Ammon's horn (tissue), 1 donor: Measurements from ENCODE around the gene COA1.
"Not testable (repeated sequence)": the region's sequence is repeated elsewhere in the genome, so short reads cannot be mapped to it uniquely, and the experiment has no call there.

Source experiments
- DNase-seq: peaks from one replicate; pipeline ENCODE4 v3.0.0-alpha.2; 2016; ENCODE audit warnings: low spot score

The COA1 gene

GRCh38 chr7:43758029-43758821 lies 28.9 kb upstream of the COA1 start, which contains the start of gene BLVRA:
Gene BLVRA (plus strand): TSS chr7:43758680. CDS start chr7:43771159, 12,479 bp downstream.
- peak; percentile 43 for DNase-seq

GRCh38 chr7:43757073-43757720 lies 27.9 kb upstream of the COA1 start:
- no peak for DNase-seq

GRCh38 chr7:43756368-43757072 lies 27.2 kb upstream of the COA1 start:
- peak; percentile 32 for DNase-seq

- DNase-seq = no peak
Observed at GRCh38 chr7:43754596-43754995, 25.3 kb upstream of the COA1 start.

- DNase-seq = no peak
Observed at GRCh38 chr7:43753843-43754242, 24.5 kb upstream of the COA1 start.

- no peak for DNase-seq
Observed at GRCh38 chr7:43753271-43753810, 24.0 kb upstream of the COA1 start.

GRCh38 chr7:43752411-43752810 lies 23.1 kb upstream of the COA1 start:
- no peak for DNase-seq

- no peak for DNase-seq
Observed at GRCh38 chr7:43750016-43750887, 20.9 kb upstream of the COA1 start.

GRCh38 chr7:43749383-43749940 lies 20.1 kb upstream of the COA1 start:
- no peak for DNase-seq

GRCh38 chr7:43747328-43748105 lies 18.2 kb upstream of the COA1 start:
- DNase-seq = no peak

GRCh38 chr7:43742692-43743091 lies 13.4 kb upstream of the COA1 start:
- DNase-seq = no peak

- DNase-seq = no peak
Observed at GRCh38 chr7:43737467-43738127, 8.3 kb upstream of the COA1 start.

GRCh38 chr7:43735802-43736603 lies 6.7 kb upstream of the COA1 start:
- DNase-seq = no peak

- DNase-seq = no peak
Observed at GRCh38 chr7:43735403-43735801, 6.1 kb upstream of the COA1 start.

- not testable (repeated sequence) for DNase-seq
Observed at GRCh38 chr7:43734575-43735332, 5.4 kb upstream of the COA1 start.

GRCh38 chr7:43731494-43731893 lies 2.2 kb upstream of the COA1 start:
- DNase-seq = not testable (repeated sequence)

- DNase-seq = no peak
Observed at GRCh38 chr7:43729924-43730248, 563 bp upstream of the COA1 start.

GRCh38 chr7:43727494-43727893 lies 1.8 kb downstream of the COA1 start:
- DNase-seq = no peak
